Measurements from ENCODE around the gene OPALIN.

The OPALIN gene

DNA sequence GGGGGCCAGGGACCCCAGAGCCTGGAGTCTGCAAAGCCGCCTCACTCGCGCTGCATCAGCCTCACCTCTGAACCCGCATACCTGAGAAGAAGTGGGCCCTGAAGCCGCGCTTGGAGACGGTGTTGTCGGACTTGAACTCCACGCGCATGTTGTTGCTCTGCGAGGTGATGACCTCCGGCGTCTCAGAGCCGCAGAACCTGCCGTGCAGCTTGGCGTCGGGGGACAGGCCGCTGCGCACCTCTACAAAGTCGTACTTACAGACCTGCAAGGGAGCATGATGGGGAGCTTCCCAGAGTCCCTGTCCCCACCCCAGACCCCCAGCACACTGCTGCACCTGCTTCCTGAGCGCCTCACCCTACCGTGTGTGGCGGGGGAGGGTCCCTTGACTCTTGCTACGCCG, 25.7 kb upstream of the OPALIN start:
- Mint-ChIP-seq H3K4me3 (no peak overlapping the region), H3K4me1 (ENCODE audit: low read depth) (no peaks in the 10 kb centered on the region), H3K9me3 (no peaks in the 10 kb centered on the region), H3K27me3 (ENCODE audit: low read depth) (peaks cover 4% of the 10 kb centered on the region), H3K27ac (no peak overlapping the region), H3K36me3 (ENCODE audit: low read depth) (no peaks in the 10 kb centered on the region)
- DNase-seq (ENCODE audit: low spot score): no peak

DNA sequence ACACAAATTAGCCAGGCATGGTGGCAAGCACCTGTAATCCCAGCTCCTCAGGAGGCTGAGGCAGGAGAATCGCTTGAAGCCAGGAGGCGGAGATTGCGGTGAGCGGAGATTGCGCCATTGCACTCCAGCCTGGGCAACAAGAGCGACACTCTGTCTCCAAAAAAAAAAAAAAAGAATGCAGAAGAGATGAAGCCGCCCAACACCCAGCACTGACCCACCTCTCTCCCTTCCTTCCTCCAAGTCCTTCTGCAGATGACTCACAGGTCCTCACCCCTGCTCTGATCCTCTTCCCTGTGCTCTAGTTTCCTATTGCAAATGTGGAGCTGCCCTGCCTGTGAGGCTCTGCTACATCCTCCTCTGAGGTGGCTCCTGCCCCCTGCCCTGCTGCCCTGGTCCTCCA, 22.0 kb upstream of the OPALIN start:
- DNase-seq (ENCODE audit: low spot score): no peak
- H3K27me3 Mint-ChIP-seq (ENCODE audit: low read depth): no peaks in the 10 kb centered on the region
- no peaks in the 10 kb centered on the region for H3K4me1 Mint-ChIP-seq (ENCODE audit: low read depth)
- no peak overlapping the region for H3K4me3 Mint-ChIP-seq
- H3K9me3 Mint-ChIP-seq: no peaks in the 10 kb centered on the region
- no peak overlapping the region for H3K27ac Mint-ChIP-seq
- H3K36me3 Mint-ChIP-seq (ENCODE audit: low read depth): no peaks in the 10 kb centered on the region

DNA sequence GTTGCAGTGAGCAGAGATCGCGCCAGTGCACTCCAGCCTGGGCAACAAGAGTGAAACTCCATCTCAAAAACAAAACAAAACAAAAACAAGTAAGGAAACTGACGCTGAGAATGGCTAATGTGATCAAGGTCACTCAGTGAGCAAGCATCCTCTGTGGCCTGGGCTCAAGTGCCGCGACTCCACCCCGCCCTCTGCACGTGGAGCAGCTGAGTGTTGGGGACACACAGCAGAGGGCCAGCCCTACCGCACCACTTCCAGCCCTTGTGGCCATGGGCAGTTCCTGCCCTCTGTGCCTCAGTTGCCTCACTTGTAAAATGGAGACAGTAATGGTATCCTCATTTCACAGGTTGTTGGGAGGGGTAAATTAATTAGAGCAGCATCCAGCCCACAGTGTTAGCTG, 21.0 kb upstream of the OPALIN start:
- Mint-ChIP-seq H3K27ac (no peak overlapping the region), H3K27me3 (ENCODE audit: low read depth) (no peaks in the 10 kb centered on the region), H3K9me3 (no peaks in the 10 kb centered on the region), H3K4me3 (no peak overlapping the region), H3K4me1 (ENCODE audit: low read depth) (peaks cover 3% of the 10 kb centered on the region), H3K36me3 (ENCODE audit: low read depth) (no peaks in the 10 kb centered on the region)
- no peak for DNase-seq (ENCODE audit: low spot score)

GRCh38 chr10:96378741-96379140, 19.9 kb upstream of the OPALIN start:
- peaks cover 6% of the 10 kb centered on the region for H3K4me1 Mint-ChIP-seq (ENCODE audit: low read depth)
- peaks cover 4% of the 10 kb centered on the region for H3K27me3 Mint-ChIP-seq (ENCODE audit: low read depth)

DNA sequence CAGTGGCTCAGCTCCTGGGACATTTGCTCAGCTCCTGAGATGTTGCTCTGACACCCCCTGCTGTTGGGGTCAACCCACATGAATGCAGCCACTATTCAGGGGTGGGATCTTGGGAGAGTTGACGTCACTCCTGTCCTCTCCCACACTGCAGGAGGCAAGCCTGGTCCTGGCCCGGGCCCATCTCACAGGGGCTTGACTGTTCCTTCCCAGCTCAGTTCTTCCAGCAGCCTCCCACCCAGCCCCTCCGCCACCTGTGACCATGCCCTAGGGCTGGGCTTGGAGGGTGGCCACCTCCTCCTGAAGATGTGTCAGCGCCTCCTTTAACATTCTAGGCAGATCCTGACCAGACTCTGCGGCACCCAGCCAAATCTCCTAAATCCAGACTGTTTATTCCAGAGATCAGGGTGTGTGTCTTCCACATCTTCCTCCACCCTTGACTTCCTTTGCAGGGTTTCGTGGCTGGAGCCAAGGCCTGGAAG, 19.1 kb upstream of the OPALIN start:
- H3K27me3 Mint-ChIP-seq (ENCODE audit: low read depth): peaks cover 9% of the 10 kb centered on the region
- no peak for DNase-seq (ENCODE audit: low spot score)
- no peak overlapping the region for H3K27ac Mint-ChIP-seq
- no peaks in the 10 kb centered on the region for H3K9me3 Mint-ChIP-seq
- H3K36me3 Mint-ChIP-seq (ENCODE audit: low read depth): no peaks in the 10 kb centered on the region
- H3K4me1 Mint-ChIP-seq (ENCODE audit: low read depth): peaks cover 6% of the 10 kb centered on the region
- H3K4me3 Mint-ChIP-seq: no peak overlapping the region

More at GRCh38 chr10:96378741-96379140, 19.9 kb upstream of the OPALIN start:
- no peaks in the 10 kb centered on the region for H3K36me3 Mint-ChIP-seq (ENCODE audit: low read depth)
- H3K4me3 Mint-ChIP-seq: no peak overlapping the region
- no peak overlapping the region for H3K27ac Mint-ChIP-seq
- H3K9me3 Mint-ChIP-seq: no peaks in the 10 kb centered on the region
- no peak for DNase-seq (ENCODE audit: low spot score)

- peaks cover 6% of the 10 kb centered on the region for H3K4me1 Mint-ChIP-seq (ENCODE audit: low read depth)
- H3K36me3 Mint-ChIP-seq (ENCODE audit: low read depth): no peaks in the 10 kb centered on the region
- no peak for DNase-seq (ENCODE audit: low spot score)
- no peaks in the 10 kb centered on the region for H3K9me3 Mint-ChIP-seq
- H3K27me3 Mint-ChIP-seq (ENCODE audit: low read depth): peaks cover 11% of the 10 kb centered on the region
- H3K27ac Mint-ChIP-seq: no peak overlapping the region
- no peak overlapping the region for H3K4me3 Mint-ChIP-seq
Observed at GRCh38 chr10:96376483-96376882, 17.7 kb upstream of the OPALIN start.

- no peaks in the 10 kb centered on the region for H3K36me3 Mint-ChIP-seq (ENCODE audit: low read depth)
- peaks cover 6% of the 10 kb centered on the region for H3K4me1 Mint-ChIP-seq (ENCODE audit: low read depth)
- H3K9me3 Mint-ChIP-seq: no peaks in the 10 kb centered on the region
- no peak overlapping the region for H3K27ac Mint-ChIP-seq
- H3K27me3 Mint-ChIP-seq (ENCODE audit: low read depth): peaks cover 11% of the 10 kb centered on the region
- peak overlapping the region; percentile 56 for H3K4me3 Mint-ChIP-seq
- DNase-seq (ENCODE audit: low spot score): peak; percentile 67
Observed at GRCh38 chr10:96374985-96375830, 16.4 kb upstream of the OPALIN start.

DNA sequence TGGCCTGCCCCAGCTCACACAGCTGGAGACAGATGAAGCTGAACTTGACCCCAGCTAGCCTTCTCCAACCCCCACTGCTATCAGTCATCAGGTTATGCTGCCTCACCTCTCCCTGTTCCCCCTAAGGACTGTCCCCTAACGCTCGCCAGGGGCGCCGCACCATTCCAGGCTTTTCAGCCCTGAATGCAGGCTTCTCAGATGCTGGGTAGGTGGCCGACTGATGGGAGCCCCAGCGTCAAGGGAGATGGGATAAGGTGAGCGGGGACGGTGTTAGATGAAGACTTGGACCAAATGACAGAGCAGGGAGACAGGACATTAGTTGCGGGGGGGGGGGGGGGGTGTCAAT, 15.8 kb upstream of the OPALIN start:
- no peak overlapping the region for H3K27ac Mint-ChIP-seq
- no peaks in the 10 kb centered on the region for H3K36me3 Mint-ChIP-seq (ENCODE audit: low read depth)
- H3K9me3 Mint-ChIP-seq: no peaks in the 10 kb centered on the region
- peaks cover 6% of the 10 kb centered on the region for H3K4me1 Mint-ChIP-seq (ENCODE audit: low read depth)
- peak overlapping the region; percentile 56 for H3K4me3 Mint-ChIP-seq
- peaks cover 11% of the 10 kb centered on the region for H3K27me3 Mint-ChIP-seq (ENCODE audit: low read depth)
- no peak for DNase-seq (ENCODE audit: low spot score)

DNA sequence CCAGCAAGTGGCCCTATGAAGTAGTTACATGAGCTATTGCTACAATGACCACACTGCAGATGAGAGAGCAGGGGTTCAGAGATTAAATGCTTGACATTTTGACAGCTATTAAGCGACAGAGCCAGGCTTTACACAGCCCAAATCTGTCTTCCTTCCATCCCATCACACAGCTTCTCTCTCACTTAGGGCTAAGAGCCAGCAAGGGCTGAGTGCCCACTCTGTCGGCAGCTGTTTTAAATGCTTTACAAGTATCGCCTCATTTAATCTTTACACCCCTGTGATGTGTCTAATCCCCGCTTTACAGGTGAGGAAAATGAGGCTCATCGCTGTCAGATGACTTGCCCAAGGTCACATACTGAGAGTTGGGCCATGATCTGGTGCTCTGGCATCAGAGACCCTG, 15.2 kb upstream of the OPALIN start:
- no peaks in the 10 kb centered on the region for H3K9me3 Mint-ChIP-seq
- peak overlapping the region; percentile 71 for H3K4me3 Mint-ChIP-seq
- no peak for DNase-seq (ENCODE audit: low spot score)
- peaks cover 11% of the 10 kb centered on the region for H3K27me3 Mint-ChIP-seq (ENCODE audit: low read depth)
- H3K36me3 Mint-ChIP-seq (ENCODE audit: low read depth): no peaks in the 10 kb centered on the region
- no peak overlapping the region for H3K27ac Mint-ChIP-seq
- H3K4me1 Mint-ChIP-seq (ENCODE audit: low read depth): peaks cover 6% of the 10 kb centered on the region

- Mint-ChIP-seq H3K27me3 (ENCODE audit: low read depth) (peaks cover 11% of the 10 kb centered on the region), H3K36me3 (ENCODE audit: low read depth) (no peaks in the 10 kb centered on the region), H3K4me1 (ENCODE audit: low read depth) (peaks cover 6% of the 10 kb centered on the region), H3K4me3 (no peak overlapping the region), H3K9me3 (no peaks in the 10 kb centered on the region), H3K27ac (no peak overlapping the region)
- DNase-seq (ENCODE audit: low spot score): no peak
Observed at GRCh38 chr10:96371356-96371755, 12.6 kb upstream of the OPALIN start.

DNA sequence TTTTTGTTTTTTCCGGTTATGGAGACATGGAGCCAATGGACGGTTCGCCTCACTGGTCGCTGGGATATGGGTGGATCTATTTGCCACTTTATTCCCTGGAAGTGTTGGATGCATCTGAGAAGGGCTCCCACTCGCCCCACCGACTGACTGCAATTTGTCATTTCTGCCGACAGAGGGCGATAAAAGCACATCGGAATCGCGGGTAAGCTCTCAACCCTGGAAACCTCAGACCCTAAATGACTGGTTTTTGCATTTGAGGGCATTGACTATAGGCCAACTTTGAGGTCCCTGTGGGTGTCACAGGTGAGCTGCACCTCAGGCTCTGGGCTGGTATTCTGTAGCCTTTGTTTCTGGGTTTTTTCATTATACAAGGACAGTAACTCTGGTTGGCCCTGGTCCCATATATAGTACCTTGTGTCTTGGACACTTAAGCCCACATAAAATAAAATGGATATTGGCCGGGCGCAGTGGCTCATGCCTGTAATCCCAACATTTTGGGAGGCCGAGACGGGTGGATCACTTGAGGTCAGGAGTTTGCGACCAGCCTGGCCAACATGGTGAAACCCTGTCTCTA, 11.9 kb upstream of the OPALIN start:
- DNase-seq (ENCODE audit: low spot score): peak; percentile 30

DNA sequence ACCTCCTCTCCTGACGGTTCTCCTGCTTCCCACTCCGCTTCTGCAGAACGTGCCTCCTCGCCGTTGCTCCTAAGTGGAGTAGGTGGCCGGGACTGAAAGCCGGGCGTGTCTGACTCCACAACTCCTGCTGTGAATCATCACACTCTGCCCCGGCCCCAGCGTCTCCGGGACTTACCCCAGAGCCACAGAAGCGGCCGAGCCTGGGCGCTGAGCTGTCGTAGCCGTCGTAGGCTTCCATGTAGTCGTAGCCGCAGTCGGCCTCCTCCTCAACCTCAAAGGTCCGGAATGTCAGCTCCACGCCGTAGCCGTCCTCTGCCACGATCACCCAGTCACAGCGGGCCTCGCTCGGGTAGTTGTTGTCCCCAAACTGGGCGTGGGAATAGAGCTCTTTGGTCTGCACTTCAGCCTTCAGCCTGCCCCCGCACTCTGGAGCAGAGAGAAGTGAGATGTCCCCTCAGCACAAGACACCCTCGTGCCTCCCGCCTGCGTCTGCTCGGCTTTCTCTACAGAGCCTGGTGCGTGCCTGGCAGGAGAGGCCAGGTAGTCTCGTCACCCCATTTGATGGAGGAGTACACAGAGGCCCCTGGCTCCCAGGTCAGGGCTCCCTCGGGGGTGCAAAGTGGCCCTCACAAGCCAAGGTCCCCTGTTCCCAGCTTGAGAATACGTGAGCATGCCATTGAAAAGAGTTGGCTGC, 11.2 kb upstream of the OPALIN start:
- peaks cover 11% of the 10 kb centered on the region for H3K27me3 Mint-ChIP-seq (ENCODE audit: low read depth)
- peaks cover 6% of the 10 kb centered on the region for H3K4me1 Mint-ChIP-seq (ENCODE audit: low read depth)
- no peak for DNase-seq (ENCODE audit: low spot score)
- no peaks in the 10 kb centered on the region for H3K36me3 Mint-ChIP-seq (ENCODE audit: low read depth)
- no peak overlapping the region for H3K4me3 Mint-ChIP-seq
- H3K27ac Mint-ChIP-seq: no peak overlapping the region
- H3K9me3 Mint-ChIP-seq: no peaks in the 10 kb centered on the region

More for the DNA sequence above, 11.9 kb upstream of the OPALIN start:
- Mint-ChIP-seq H3K36me3 (ENCODE audit: low read depth) (no peaks in the 10 kb centered on the region), H3K27me3 (ENCODE audit: low read depth) (peaks cover 11% of the 10 kb centered on the region), H3K27ac (no peak overlapping the region), H3K9me3 (no peaks in the 10 kb centered on the region), H3K4me3 (no peak overlapping the region), H3K4me1 (ENCODE audit: low read depth) (peaks cover 6% of the 10 kb centered on the region)

DNA sequence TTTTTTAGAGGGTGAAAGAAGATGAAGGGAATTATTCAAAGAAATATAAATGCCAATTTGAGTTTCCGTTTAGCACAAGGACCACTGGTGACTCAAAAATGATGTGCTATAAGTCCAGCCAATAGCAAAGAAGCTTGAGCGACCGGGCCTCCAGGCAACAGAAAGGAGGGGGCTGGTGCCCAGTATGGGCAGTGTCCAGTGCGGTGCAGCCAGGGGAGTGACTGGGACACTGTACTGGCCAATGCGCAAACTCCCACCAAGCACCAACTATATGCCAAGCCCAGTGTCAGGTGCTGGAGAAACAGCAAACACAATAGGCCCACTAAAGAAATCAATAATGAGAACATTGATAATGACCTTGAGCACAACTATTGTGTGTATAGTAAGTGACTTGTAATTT, 10.2 kb upstream of the OPALIN start:
- Mint-ChIP-seq H3K27ac (no peak overlapping the region), H3K4me1 (ENCODE audit: low read depth) (no peaks in the 10 kb centered on the region), H3K4me3 (no peak overlapping the region), H3K36me3 (ENCODE audit: low read depth) (no peaks in the 10 kb centered on the region), H3K27me3 (ENCODE audit: low read depth) (peaks cover 7% of the 10 kb centered on the region), H3K9me3 (no peaks in the 10 kb centered on the region)
- no peak for DNase-seq (ENCODE audit: low spot score)

DNA sequence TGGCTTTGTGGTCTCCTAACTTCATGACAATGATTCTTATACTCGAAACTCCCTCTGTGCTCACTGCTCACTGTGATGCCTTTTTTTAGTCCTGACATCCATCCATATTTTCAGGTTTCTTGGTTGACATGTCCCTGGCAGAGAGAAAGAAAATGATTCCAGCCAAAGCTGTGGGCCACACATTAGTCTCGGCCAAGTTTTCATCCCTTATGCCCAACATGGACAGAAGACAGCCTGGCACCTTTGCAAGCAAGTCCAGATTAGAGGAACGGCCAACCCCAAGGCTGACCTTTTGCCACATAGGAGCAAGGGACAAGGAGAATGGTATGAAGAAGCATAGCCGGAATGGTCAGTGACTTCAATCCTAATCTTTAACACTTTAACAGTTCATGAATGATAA, 8.7 kb upstream of the OPALIN start:
- no peak overlapping the region for H3K27ac Mint-ChIP-seq
- no peak overlapping the region for H3K4me3 Mint-ChIP-seq
- no peaks in the 10 kb centered on the region for H3K9me3 Mint-ChIP-seq
- no peak for DNase-seq (ENCODE audit: low spot score)
- H3K27me3 Mint-ChIP-seq (ENCODE audit: low read depth): peaks cover 7% of the 10 kb centered on the region
- H3K4me1 Mint-ChIP-seq (ENCODE audit: low read depth): no peaks in the 10 kb centered on the region
- no peaks in the 10 kb centered on the region for H3K36me3 Mint-ChIP-seq (ENCODE audit: low read depth)

Measured in T-helper 2 cell treated with Interferon-gamma antibody and Interleukin-4, amounts not matched to agents 5 μg/mL and 100 μg/mL, for 36 hours (primary cell).